K562 (cell line): Measurements from ENCODE around the gene ADGRB3. TPM values are rescaled to one million over a fixed set of nuclear protein-coding genes. Genes with fewer than 3 reads are reported as not detected.

Source experiments
- BDP1 ChIP-seq: IDR thresholded peaks from 3 replicates; pipeline ENCODE4 v1.6.1; 2011; ENCODE audit not compliant: insufficient read length, insufficient read depth
- CC2D1A ChIP-seq: fragments of 450-650 bp; IDR thresholded peaks from 2 replicates; pipeline ENCODE4 v1.6.1; 2017; ENCODE audit warnings: mild to moderate bottlenecking
- CEBPG ChIP-seq, 3 experiments: fragments of 200-800 bp in 1 of 3; sonication (Bioruptor generic) in 1 of 3; sonication (generic) in 1 of 3; formaldehyde crosslinking in 1 of 3; IDR thresholded peaks in 2 of 3; conservative IDR thresholded peaks in 1 of 3; 2 replicates each; pipeline versions ENCODE4 v1.6.1 to v1.8.0; 2016 to 2022; ENCODE audit warnings: missing compliant biosample characterization in 2 of 3, missing genetic modification characterization in 2 of 3, mild to moderate bottlenecking in 1 of 3, missing genetic modification reagents in 1 of 3
- FOXP1 ChIP-seq: sonication (generic); formaldehyde crosslinking; IDR thresholded peaks from 2 replicates; pipeline ENCODE4 v1.8.0; 2022; ENCODE audit warnings: mild to moderate bottlenecking, missing genetic modification reagents
- HCFC1 ChIP-seq: IDR thresholded peaks from 2 replicates; pipeline ENCODE4 v1.6.1; 2012; ENCODE audit warnings: low read depth, low read length, improper control_type of control experiment
- HLTF ChIP-seq: fragments of 450-650 bp; IDR thresholded peaks from 2 replicates; pipeline ENCODE4 v1.6.1; 2016
- JUND ChIP-seq, 2 experiments: IDR thresholded peaks; 2 replicates in 1 of 2; 3 replicates in 1 of 2; pipeline ENCODE4 v1.6.1; 2011; ENCODE audit warnings: borderline replicate concordance in 2 of 2, low read depth in 2 of 2, low read length in 2 of 2, improper control_type of control experiment in 1 of 2, missing biosample characterization in 1 of 2, missing genetic modification characterization in 1 of 2, missing genetic modification reagents in 1 of 2
- MTA3 ChIP-seq: fragments of 450-650 bp; formaldehyde crosslinking; IDR thresholded peaks from 2 replicates; pipeline ENCODE4 v1.6.1; 2017; ENCODE audit warnings: mild to moderate bottlenecking, borderline replicate concordance
- NFYB ChIP-seq: IDR thresholded peaks from 2 replicates; pipeline ENCODE4 v1.6.1; 2011; ENCODE audit warnings: mild to moderate bottlenecking, moderate library complexity; ENCODE audit not compliant: insufficient read length; ENCODE audit errors: extremely low read depth
- POLR2A ChIP-seq: fragments of 450-650 bp; conservative IDR thresholded peaks from 2 replicates; pipeline ENCODE4 v1.6.1; 2016
- SMARCA5 ChIP-seq: fragments of 450-650 bp; IDR thresholded peaks from 2 replicates; pipeline ENCODE4 v1.6.1; 2016
- SMARCC2 ChIP-seq: fragments of 450-650 bp; IDR thresholded peaks from 2 replicates; pipeline ENCODE4 v1.6.1; 2017; ENCODE audit warnings: antibody characterized with exemption, moderate library complexity, mild to moderate bottlenecking, low read depth
- SMC3 ChIP-seq: conservative IDR thresholded peaks from 2 replicates; pipeline ENCODE4 v1.6.1; 2011; ENCODE audit warnings: low read depth, low read length, improper control_type of control experiment; ENCODE audit not compliant: insufficient read depth
- SUPT5H ChIP-seq: fragments of 450-650 bp; IDR thresholded peaks from 2 replicates; pipeline ENCODE4 v1.6.1; 2016
- TAF7 ChIP-seq: fragments of 450-650 bp; IDR thresholded peaks from 2 replicates; pipeline ENCODE4 v1.6.1; 2016; ENCODE audit warnings: missing genetic modification characterization, missing compliant biosample characterization
- TBL1XR1 ChIP-seq, 2 experiments: IDR thresholded peaks; 2 replicates each; pipeline ENCODE4 v1.6.1; 2012; ENCODE audit warnings: improper control_type of control experiment in 2 of 2, low read length in 2 of 2, mild to moderate bottlenecking in 1 of 2
- TEAD4 ChIP-seq, 2 experiments: sonication (generic) in 1 of 2; formaldehyde crosslinking in 1 of 2; IDR thresholded peaks; 2 replicates each; pipeline versions ENCODE4 v1.6.1 to v1.8.0; 2012 to 2022; ENCODE audit warnings: borderline replicate concordance in 1 of 2, inconsistent platforms in 1 of 2, low read length in 1 of 2, mild to moderate bottlenecking in 1 of 2, missing genetic modification reagents in 1 of 2
- ZEB2 ChIP-seq: fragments of 450-650 bp; IDR thresholded peaks from 2 replicates; pipeline ENCODE4 v1.6.1; 2016
- polyA plus RNA-seq, 8 experiments: library from polyadenylated mRNA; depleted of rRNA in 4 of 8; stranded (reverse) in 5 of 8; unstranded in 3 of 8; fragments of >200 nt; fragmentation: Nextera tagmentation in 2 of 8; fragmentation: Illumina TruSeq in 1 of 8; extraction: Ambion mirVana in 2 of 8; extraction: Trizol in 1 of 8; gene quantifications; 2 replicates each; pipeline versions ENCODE4 v1.2.1 to v1.2.3, GENCODE V29; 2011 to 2014; ENCODE audit warnings: inconsistent platforms in 1 of 8, missing spikeins in 1 of 8
- total RNA-seq, 7 experiments: library from RNA; depleted of rRNA in 6 of 7; stranded (reverse); fragments of >200 nt in 6 of 7; fragmentation: Illumina TruSeq in 2 of 7; extraction: Trizol in 2 of 7; gene quantifications; 2 replicates each; pipeline versions ENCODE4 v1.2.1 to v1.2.3, GENCODE V29; 2011 to 2021; ENCODE audit warnings: low replicate concordance in 1 of 7
- TF ChIP-seq, protein P1 (sequence below): fragments of 450-650 bp; IDR thresholded peaks from 2 replicates; pipeline ENCODE4 v1.6.1; 2018; ENCODE audit not compliant: partially characterized antibody
- TF ChIP-seq, protein P2 (sequence below): sonication (generic); formaldehyde crosslinking; IDR thresholded peaks from 2 replicates; pipeline ENCODE4 v1.8.0; 2022; ENCODE audit warnings: missing genetic modification reagents, mild to moderate bottlenecking, borderline replicate concordance
- TF ChIP-seq, protein P3 (sequence below), 2 experiments: IDR thresholded peaks; 2 replicates each; pipeline ENCODE4 v1.6.1; 2012; ENCODE audit warnings: improper control_type of control experiment in 2 of 2, low read depth in 2 of 2, low read length in 2 of 2, borderline replicate concordance in 1 of 2

Gene ADGRB3
- total and polyA plus RNA-seq, 9 of the 15 experiments (the other 6 are each of a cell fraction or from before 2014, with no cell fraction given): 0.90 to 7.8 (median 2.4) TPM

DNA sequence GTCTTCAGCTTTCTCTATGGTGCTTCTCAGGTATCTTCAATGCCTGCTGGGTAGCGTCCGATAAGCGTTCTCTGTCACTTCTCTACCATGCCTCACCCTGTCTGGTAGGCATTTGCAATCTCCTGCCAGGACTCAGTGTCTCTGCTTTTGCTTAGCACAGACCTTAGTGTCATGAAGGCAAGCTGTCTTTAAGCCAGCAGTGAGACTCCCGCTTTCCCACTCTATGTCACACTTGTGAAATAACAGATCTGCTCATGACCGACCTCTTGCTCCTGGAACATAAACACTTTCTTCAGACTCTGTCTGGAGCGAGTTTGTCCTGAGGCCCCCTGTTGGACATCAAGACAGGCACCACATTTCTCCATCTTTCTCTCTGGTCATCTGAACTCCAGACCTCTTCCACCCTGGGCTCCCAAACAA, 17.0 kb downstream of the ADGRB3 start (continued):
- TF ChIP-seq, protein P1, sequence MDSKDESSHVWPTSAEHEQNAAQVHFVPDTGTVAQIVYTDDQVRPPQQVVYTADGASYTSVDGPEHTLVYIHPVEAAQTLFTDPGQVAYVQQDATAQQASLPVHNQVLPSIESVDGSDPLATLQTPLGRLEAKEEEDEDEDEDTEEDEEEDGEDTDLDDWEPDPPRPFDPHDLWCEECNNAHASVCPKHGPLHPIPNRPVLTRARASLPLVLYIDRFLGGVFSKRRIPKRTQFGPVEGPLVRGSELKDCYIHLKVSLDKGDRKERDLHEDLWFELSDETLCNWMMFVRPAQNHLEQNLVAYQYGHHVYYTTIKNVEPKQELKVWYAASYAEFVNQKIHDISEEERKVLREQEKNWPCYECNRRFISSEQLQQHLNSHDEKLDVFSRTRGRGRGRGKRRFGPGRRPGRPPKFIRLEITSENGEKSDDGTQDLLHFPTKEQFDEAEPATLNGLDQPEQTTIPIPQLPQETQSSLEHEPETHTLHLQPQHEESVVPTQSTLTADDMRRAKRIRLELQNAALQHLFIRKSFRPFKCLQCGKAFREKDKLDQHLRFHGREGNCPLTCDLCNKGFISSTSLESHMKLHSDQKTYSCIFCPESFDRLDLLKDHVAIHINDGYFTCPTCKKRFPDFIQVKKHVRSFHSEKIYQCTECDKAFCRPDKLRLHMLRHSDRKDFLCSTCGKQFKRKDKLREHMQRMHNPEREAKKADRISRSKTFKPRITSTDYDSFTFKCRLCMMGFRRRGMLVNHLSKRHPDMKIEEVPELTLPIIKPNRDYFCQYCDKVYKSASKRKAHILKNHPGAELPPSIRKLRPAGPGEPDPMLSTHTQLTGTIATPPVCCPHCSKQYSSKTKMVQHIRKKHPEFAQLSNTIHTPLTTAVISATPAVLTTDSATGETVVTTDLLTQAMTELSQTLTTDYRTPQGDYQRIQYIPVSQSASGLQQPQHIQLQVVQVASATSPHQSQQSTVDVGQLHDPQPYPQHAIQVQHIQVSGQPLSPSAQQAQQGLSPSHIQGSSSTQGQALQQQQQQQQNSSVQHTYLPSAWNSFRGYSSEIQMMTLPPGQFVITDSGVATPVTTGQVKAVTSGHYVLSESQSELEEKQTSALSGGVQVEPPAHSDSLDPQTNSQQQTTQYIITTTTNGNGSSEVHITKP: no peak
- TF ChIP-seq JUND (IDR thresholded peaks at IDR 0.05; ENCODE audit: borderline replicate concordance, low read depth, low read length): 0 out of 2 replicates have a peak, but pooled peaks have one; percentile 9
- TF ChIP-seq JUND (tag; IDR thresholded peaks at IDR 0.05; ENCODE audit: borderline replicate concordance, low read depth, low read length): no peak
- TF ChIP-seq POLR2A: 0 out of 2 replicates have a peak, but pooled peaks have one; percentile 19
- TF ChIP-seq, protein P2, sequence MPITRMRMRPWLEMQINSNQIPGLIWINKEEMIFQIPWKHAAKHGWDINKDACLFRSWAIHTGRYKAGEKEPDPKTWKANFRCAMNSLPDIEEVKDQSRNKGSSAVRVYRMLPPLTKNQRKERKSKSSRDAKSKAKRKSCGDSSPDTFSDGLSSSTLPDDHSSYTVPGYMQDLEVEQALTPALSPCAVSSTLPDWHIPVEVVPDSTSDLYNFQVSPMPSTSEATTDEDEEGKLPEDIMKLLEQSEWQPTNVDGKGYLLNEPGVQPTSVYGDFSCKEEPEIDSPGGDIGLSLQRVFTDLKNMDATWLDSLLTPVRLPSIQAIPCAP (CRISPR knock-in tag): no peak
- 0 out of 2 replicates have a peak, but pooled peaks have one; percentile 58 for TF ChIP-seq CC2D1A
- peak; percentile 53; the same call in 1 of the 2 replicates for TF ChIP-seq SMARCA5
- no peak for TF ChIP-seq BDP1
- peak; percentile 36; the same call in 1 of the 2 replicates for TF ChIP-seq ZEB2
- TF ChIP-seq NFYB: no peak
- no peak for TF ChIP-seq TBL1XR1 (IDR thresholded peaks at IDR 0.05; ENCODE audit: low read length in 2 of 2)
- TF ChIP-seq CEBPG (CRISPR knock-in tag; IDR thresholded peaks at IDR 0.05): no peak
- TF ChIP-seq CEBPG (tag; conservative IDR thresholded peaks at IDR 0.05 in 1 of 2, IDR thresholded peaks at IDR 0.05 in 1 of 2): peak in 1 of 2 experiments; percentile 59; a peak in 2 of 4 replicates
- TF ChIP-seq HCFC1: 0 out of 2 replicates have a peak, but pooled peaks have one; percentile 23
- TF ChIP-seq MTA3: 0 out of 2 replicates have a peak, but pooled peaks have one; percentile 48
- TF ChIP-seq FOXP1 (CRISPR knock-in tag): no peak
- 0 out of 2 replicates have a peak, but pooled peaks have one; percentile 12 for TF ChIP-seq TEAD4 (IDR thresholded peaks at IDR 0.05; ENCODE audit: low read length)
- no peak for TF ChIP-seq TEAD4 (CRISPR knock-in tag; IDR thresholded peaks at IDR 0.05; ENCODE audit: borderline replicate concordance)
- TF ChIP-seq, protein P3, sequence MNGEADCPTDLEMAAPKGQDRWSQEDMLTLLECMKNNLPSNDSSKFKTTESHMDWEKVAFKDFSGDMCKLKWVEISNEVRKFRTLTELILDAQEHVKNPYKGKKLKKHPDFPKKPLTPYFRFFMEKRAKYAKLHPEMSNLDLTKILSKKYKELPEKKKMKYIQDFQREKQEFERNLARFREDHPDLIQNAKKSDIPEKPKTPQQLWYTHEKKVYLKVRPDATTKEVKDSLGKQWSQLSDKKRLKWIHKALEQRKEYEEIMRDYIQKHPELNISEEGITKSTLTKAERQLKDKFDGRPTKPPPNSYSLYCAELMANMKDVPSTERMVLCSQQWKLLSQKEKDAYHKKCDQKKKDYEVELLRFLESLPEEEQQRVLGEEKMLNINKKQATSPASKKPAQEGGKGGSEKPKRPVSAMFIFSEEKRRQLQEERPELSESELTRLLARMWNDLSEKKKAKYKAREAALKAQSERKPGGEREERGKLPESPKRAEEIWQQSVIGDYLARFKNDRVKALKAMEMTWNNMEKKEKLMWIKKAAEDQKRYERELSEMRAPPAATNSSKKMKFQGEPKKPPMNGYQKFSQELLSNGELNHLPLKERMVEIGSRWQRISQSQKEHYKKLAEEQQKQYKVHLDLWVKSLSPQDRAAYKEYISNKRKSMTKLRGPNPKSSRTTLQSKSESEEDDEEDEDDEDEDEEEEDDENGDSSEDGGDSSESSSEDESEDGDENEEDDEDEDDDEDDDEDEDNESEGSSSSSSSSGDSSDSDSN (IDR thresholded peaks at IDR 0.05; ENCODE audit: borderline replicate concordance in 1 of 2, low read depth in 2 of 2, low read length in 2 of 2): 0 out of 4 replicates have a peak, but pooled peaks of 1 of the 2 experiments have one; percentile 14
- TF ChIP-seq HLTF: peak; percentile 46; the same call in 1 of the 2 replicates
- TF ChIP-seq SUPT5H: 0 out of 2 replicates have a peak, but pooled peaks have one; percentile 20
- 0 out of 2 replicates have a peak, but pooled peaks have one; percentile 51 for TF ChIP-seq SMARCC2
- 0 out of 2 replicates have a peak, but pooled peaks have one; percentile 19 for TF ChIP-seq SMC3
- TF ChIP-seq TAF7 (tag): 0 out of 2 replicates have a peak, but pooled peaks have one; percentile 11
